Measurements from ENCODE around the gene TSC2. TPM values are rescaled to one million over a fixed set of nuclear protein-coding genes. Genes with fewer than 3 reads are reported as not detected.

TSC2 gene
- total RNA-seq, 6 experiments from 2014 or later: 25.7 to 124 (median 59.4) TPM

DNA sequence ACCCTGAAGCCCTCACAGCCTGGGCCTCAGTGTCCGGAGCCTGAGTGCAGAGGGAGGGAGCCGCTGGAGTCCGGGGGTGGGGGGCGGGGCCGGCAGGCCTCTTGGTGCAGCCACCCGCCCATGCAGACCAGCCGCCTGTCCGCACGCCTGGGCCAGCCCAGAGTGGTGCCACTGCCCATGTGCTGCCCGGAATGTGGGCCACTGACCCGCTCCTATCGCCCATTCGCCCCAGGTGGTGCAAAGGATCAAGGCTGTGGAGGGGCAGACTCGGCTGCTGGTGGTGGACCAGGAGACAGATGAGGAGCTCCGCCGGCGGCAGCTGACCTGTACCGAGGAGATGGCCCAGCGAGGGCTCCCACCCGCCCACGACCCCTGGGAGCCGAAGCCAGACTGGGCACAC lies 18.4 kb upstream of the TSC2 start:
- peak; percentile 71 to 83 (median 82) for DNase-seq
- no CpG with 5 or more reads among the region's 22 CpGs for WGBS (ENCODE audit: insufficient coverage, low coverage, low lambda C conversion rate, missing lambda C conversion rate)
- peak overlapping the region; percentile 21 to 63 (median 41) for H3K27ac ChIP-seq
- H3K4me1 ChIP-seq: peaks cover 0 to 52% (median 25%) of the 10 kb centered on the region in 4 donors
- peak overlapping the region; percentile 76 to 85 (median 82) for H3K4me3 ChIP-seq
- peak; percentile 3 to 44 (median 39) for ATAC-seq
- peaks cover 0 to 15% (median 0%) of the 10 kb centered on the region in 4 donors for H3K36me3 ChIP-seq
- H3K9me3 ChIP-seq: no peaks in the 10 kb centered on the region
- intact Hi-C loops (cut with DNase I): loop anchor here in 1 of 2 donors (5.0 kb wide), 1 partner anchor 118 kb away; the partner anchor contains the start of gene RAB26
- TF ChIP-seq, protein P1, sequence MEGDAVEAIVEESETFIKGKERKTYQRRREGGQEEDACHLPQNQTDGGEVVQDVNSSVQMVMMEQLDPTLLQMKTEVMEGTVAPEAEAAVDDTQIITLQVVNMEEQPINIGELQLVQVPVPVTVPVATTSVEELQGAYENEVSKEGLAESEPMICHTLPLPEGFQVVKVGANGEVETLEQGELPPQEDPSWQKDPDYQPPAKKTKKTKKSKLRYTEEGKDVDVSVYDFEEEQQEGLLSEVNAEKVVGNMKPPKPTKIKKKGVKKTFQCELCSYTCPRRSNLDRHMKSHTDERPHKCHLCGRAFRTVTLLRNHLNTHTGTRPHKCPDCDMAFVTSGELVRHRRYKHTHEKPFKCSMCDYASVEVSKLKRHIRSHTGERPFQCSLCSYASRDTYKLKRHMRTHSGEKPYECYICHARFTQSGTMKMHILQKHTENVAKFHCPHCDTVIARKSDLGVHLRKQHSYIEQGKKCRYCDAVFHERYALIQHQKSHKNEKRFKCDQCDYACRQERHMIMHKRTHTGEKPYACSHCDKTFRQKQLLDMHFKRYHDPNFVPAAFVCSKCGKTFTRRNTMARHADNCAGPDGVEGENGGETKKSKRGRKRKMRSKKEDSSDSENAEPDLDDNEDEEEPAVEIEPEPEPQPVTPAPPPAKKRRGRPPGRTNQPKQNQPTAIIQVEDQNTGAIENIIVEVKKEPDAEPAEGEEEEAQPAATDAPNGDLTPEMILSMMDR (IDR thresholded peaks at IDR 0.05): no peak
- TF ChIP-seq POLR2A (IDR thresholded peaks at IDR 0.05): no peak
- no peaks in the 10 kb centered on the region for H3K27me3 ChIP-seq

DNA sequence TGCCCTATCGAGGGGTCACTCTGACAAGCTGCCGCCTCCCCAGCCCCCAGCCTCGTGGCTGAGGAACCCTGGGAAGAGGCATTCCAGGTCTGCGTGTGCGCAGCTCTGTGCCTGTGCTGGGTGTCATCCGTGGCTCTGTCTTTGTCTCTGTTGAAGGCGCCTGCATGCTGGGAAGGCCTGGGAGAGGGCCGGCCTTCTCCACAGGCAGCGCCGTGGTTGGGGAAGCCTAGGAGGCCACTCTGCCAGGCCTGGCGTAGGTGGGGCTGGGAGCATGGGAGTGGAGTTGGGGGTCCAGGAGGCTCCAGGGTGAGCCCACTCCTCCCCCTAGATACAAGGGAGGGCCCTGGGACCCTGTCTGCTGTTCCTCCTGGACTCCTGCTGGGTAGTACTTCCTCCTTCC lies 17.7 kb upstream of the TSC2 start:
- no peak for TF ChIP-seq POLR2A (IDR thresholded peaks at IDR 0.05)
- TF ChIP-seq, protein P1 (IDR thresholded peaks at IDR 0.05): no peak
- Histone ChIP-seq H3K4me1 (peaks cover 0 to 56% (median 25%) of the 10 kb centered on the region in 4 donors), H3K27me3 (no peaks in the 10 kb centered on the region), H3K36me3 (peaks cover 0 to 15% (median 0%) of the 10 kb centered on the region in 4 donors), H3K9me3 (no peaks in the 10 kb centered on the region), H3K4me3 (peak overlapping the region; percentile 76 to 85 (median 82)), H3K27ac (peak overlapping the region; percentile 21 to 63 (median 41))
- 14% methylated on average over 6 of the region's 11 CpGs for WGBS (ENCODE audit: insufficient coverage, low coverage, low lambda C conversion rate, missing lambda C conversion rate)
- intact Hi-C loops (cut with DNase I): no loop called here
- no peak for ATAC-seq
- no peak for DNase-seq

DNA sequence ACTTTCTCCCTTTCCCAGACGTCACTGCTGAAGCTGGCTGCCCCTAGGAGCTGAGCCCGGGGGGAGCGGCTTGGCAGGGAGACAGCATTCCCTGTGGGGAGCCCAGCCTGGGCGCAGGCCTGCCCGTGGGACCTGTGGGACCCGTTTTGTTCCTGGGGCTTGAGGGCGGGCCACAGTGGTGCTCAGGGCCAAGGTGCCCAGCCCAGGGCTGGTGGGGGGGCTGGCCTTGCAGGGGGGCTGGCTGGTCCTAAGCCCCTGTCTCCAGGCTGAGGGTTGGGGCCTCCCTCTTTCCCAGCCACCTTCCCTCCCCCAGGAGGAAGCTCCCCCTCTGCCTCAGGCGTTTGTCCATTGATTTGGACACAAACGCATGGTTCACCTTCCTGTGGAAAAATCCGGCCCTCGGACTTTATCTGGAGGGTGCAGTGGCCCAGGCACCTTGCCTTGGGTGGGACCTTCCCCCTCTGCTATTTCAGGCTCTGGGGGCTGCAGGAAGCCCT lies 16.7 kb upstream of the TSC2 start:
- H3K4me1 ChIP-seq: peaks cover 0 to 59% (median 22%) of the 10 kb centered on the region in 4 donors
- H3K27ac ChIP-seq: peak overlapping the region; percentile 13 to 84 (median 15)
- intact Hi-C loops (cut with DNase I): no loop called here
- TF ChIP-seq POLR2A (IDR thresholded peaks at IDR 0.05): no peak
- TF ChIP-seq, protein P1 (IDR thresholded peaks at IDR 0.05): no peak
- DNase-seq (peak in 2 of 3 donors; percentile 56 to 58), ATAC-seq (no peak)
- 26% methylated on average over 4 of the region's 11 CpGs for WGBS (ENCODE audit: insufficient coverage, low coverage, low lambda C conversion rate, missing lambda C conversion rate)
- peak overlapping the region in 1 of 3 donors; percentile 76 for H3K4me3 ChIP-seq
- H3K36me3 ChIP-seq: peaks cover 0 to 15% (median 0%) of the 10 kb centered on the region in 4 donors
- no peaks in the 10 kb centered on the region for H3K27me3 ChIP-seq
- no peaks in the 10 kb centered on the region for H3K9me3 ChIP-seq

DNA sequence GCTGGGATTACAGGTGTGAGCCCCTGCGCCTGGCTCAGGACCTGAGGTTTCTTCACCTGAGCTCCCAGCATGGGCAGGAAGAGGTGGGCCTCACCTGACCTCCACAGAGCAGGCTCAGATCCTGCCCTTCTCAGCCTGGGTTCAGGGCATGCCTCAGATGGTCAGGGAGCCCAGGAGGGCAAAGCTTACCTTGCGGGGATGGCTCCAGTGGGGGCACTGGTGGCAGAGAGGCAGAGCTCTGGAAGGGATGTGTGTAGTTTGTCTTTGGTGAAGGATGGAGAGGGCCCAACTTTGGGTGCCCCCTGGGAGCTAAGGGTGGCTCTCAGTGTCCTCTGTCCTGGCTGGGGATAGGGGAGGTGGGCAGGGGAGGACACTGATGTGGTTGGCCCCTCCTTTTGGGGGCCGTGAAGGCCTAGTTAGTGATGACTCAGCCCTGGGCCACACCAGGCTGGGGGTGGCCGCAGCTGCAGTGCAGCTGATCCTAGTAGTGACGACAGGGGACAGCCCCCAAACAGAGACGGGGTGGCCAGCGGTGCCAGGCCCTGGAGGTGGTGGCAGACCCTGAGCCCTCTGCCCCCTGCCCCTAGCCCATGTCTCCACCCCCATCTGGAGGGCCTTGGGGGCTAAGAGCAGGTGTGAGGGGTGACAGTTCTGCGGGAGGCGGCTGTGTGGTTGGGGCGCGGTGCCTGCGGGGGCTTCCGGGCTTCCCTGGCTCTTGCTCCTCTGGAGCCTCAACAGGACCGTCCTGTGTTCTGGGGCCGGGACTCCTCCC lies 15.3 kb upstream of the TSC2 start:
- intact Hi-C loops (cut with DNase I): no loop called here
- 10% methylated on average over 2 of the region's 15 CpGs for WGBS (ENCODE audit: insufficient coverage, low coverage, low lambda C conversion rate, missing lambda C conversion rate)
- Histone ChIP-seq H3K36me3 (peaks cover 0 to 19% (median 1%) of the 10 kb centered on the region in 4 donors), H3K27ac (peak overlapping the region; percentile 84 to 87 (median 86)), H3K4me1 (peaks cover 0 to 66% (median 22%) of the 10 kb centered on the region in 4 donors), H3K4me3 (peak overlapping the region; percentile 43 to 47 (median 47)), H3K27me3 (no peaks in the 10 kb centered on the region), H3K9me3 (no peaks in the 10 kb centered on the region)
- ATAC-seq: peak in 1 of 4 donors; percentile 11
- TF ChIP-seq, protein P1 (IDR thresholded peaks at IDR 0.05): no peak
- TF ChIP-seq POLR2A (IDR thresholded peaks at IDR 0.05): no peak
- peak in 1 of 3 donors; percentile 58 for DNase-seq

All from right lobe of liver (tissue), 6 donors.